Measurements from ENCODE around the gene GNPNAT1. TPM values are rescaled to one million over a fixed set of nuclear protein-coding genes. Genes with fewer than 3 reads are reported as not detected.

Gene GNPNAT1
- total RNA-seq (2022; extraction: Qiagen RNA extraction; ENCODE audit: low read depth): 44.1 to 48.3 TPM (median 45.6 TPM) in 5 replicates

GRCh38 chr14:52791223-52792096 is at the start of gene GNPNAT1:
Gene GNPNAT1 (minus strand): TSS chr14:52791607. CDS start chr14:52784650, 6,957 bp downstream.

GRCh38 chr14:52729925-52730708 is 61.3 kb downstream of the GNPNAT1 start, which contains the start of gene STYX:
Gene STYX (plus strand): TSS chr14:52730166. CDS start chr14:52730475, 309 bp downstream.

Other genes starting within 250 kb of the GNPNAT1 start
- 0.91 to 1.5 TPM (median 1.1 TPM) in 5 replicates for gene TXNDC16, start 239.1 kb downstream of the GNPNAT1 start, total RNA-seq (2022; extraction: Qiagen RNA extraction; ENCODE audit: low read depth)
- 0.07 to 0.15 TPM (median 0.11 TPM) in 4 of 5 replicates, not detected in the other for gene GPR137C, start 238.8 kb downstream of the GNPNAT1 start, total RNA-seq (2022; extraction: Qiagen RNA extraction; ENCODE audit: low read depth)
- gene ERO1A, start 96.0 kb downstream of the GNPNAT1 start, total RNA-seq (2022; extraction: Qiagen RNA extraction; ENCODE audit: low read depth): 47.0 to 59.2 TPM (median 54.9 TPM) in 5 replicates
- 88.7 to 120 TPM (median 91.2 TPM) in 5 replicates for gene PSMC6, start 84.4 kb downstream of the GNPNAT1 start, total RNA-seq (2022; extraction: Qiagen RNA extraction; ENCODE audit: low read depth)
- gene STYX, start 61.4 kb downstream of the GNPNAT1 start, total RNA-seq (2022; extraction: Qiagen RNA extraction; ENCODE audit: low read depth): 4.7 to 5.9 TPM (median 5.5 TPM) in 5 replicates
- gene FERMT2, start 159.4 kb upstream of the GNPNAT1 start, total RNA-seq (2022; extraction: Qiagen RNA extraction; ENCODE audit: low read depth): 33.1 to 46.3 TPM (median 38.7 TPM) in 5 replicates